H9 (cell line): ENCODE results near the gene NSD1. TPM values are rescaled to one million over a fixed set of nuclear protein-coding genes. Genes with fewer than 3 reads are reported as not detected.
"Not testable (repeated sequence)": the region's sequence is repeated elsewhere in the genome, so short reads cannot be mapped to it uniquely, and the experiment has no call there.

Experiments used
- DNase-seq: peaks from one replicate; pipeline ENCODE4 v3.0.0-alpha.2; 2017
- H2AFZ ChIP-seq: one replicate; pipeline ENCODE4 v1.6.1; 2013; ENCODE audit warnings: mild to moderate bottlenecking, low read length, control low read depth, moderate library complexity
- H2AK5ac ChIP-seq: 2 replicates; pipeline ENCODE4 v1.6.1; 2013; ENCODE audit warnings: low read length, control low read depth, mixed read lengths; ENCODE audit not compliant: insufficient read length
- H2BK120ac ChIP-seq: one replicate; pipeline ENCODE4 v1.6.1; 2013; ENCODE audit warnings: low read depth, mild to moderate bottlenecking, low read length, control low read depth, inconsistent platforms; ENCODE audit not compliant: poor library complexity, severe bottlenecking
- H2BK12ac ChIP-seq: 2 replicates; pipeline ENCODE4 v1.6.1; 2013; ENCODE audit warnings: low read length, control low read depth, mixed read lengths, low read depth; ENCODE audit not compliant: insufficient read length
- H2BK15ac ChIP-seq: 2 replicates; pipeline ENCODE4 v1.6.1; 2013; ENCODE audit warnings: low read depth, low read length, control low read depth
- H2BK20ac ChIP-seq: one replicate; pipeline ENCODE4 v1.6.1; 2013; ENCODE audit warnings: low read depth, mild to moderate bottlenecking, low read length, control low read depth, inconsistent platforms; ENCODE audit not compliant: poor library complexity, severe bottlenecking
- H2BK5ac ChIP-seq: 2 replicates; pipeline ENCODE4 v1.6.1; 2013; ENCODE audit warnings: low read length, control low read depth, mixed read lengths; ENCODE audit not compliant: insufficient read length
- H3K14ac ChIP-seq: 2 replicates; pipeline ENCODE4 v1.6.1; 2013; ENCODE audit warnings: low read length, control low read depth; ENCODE audit not compliant: insufficient read depth
- H3K18ac ChIP-seq: 2 replicates; pipeline ENCODE4 v1.6.1; 2013; ENCODE audit warnings: low read depth, mild to moderate bottlenecking, mixed read lengths, low read length, control low read depth; ENCODE audit not compliant: insufficient read length
- H3K23ac ChIP-seq: 2 replicates; pipeline ENCODE4 v1.6.1; 2013; ENCODE audit warnings: low read length, control low read depth, mixed read lengths, low read depth; ENCODE audit not compliant: insufficient read length
- H3K23me2 ChIP-seq: 2 replicates; pipeline ENCODE4 v1.6.1; 2013; ENCODE audit warnings: low read depth, mild to moderate bottlenecking, mixed read lengths, low read length, control low read depth; ENCODE audit not compliant: insufficient read length, poor library complexity, severe bottlenecking
- H3K27ac ChIP-seq: 2 replicates; pipeline ENCODE4 v1.5.1; 2013; ENCODE audit warnings: low read length, control low read depth, mixed read lengths, low read depth; ENCODE audit not compliant: insufficient read length
- H3K27me3 ChIP-seq: 2 replicates; pipeline ENCODE4 v1.6.1; 2013; ENCODE audit warnings: low read length, control low read depth, inconsistent platforms; ENCODE audit not compliant: insufficient read depth
- H3K4ac ChIP-seq: 2 replicates; pipeline ENCODE4 v1.6.1; 2013; ENCODE audit warnings: low read depth, mild to moderate bottlenecking, control low read depth, inconsistent platforms, low read length, moderate library complexity
- H3K4me1 ChIP-seq: 2 replicates; pipeline ENCODE4 v1.6.1; 2013; ENCODE audit warnings: low read length, control low read depth, inconsistent platforms; ENCODE audit not compliant: insufficient read depth
- H3K4me2 ChIP-seq: 2 replicates; pipeline ENCODE4 v1.6.1; 2013; ENCODE audit warnings: low read length, control low read depth, mixed read lengths; ENCODE audit not compliant: insufficient read length, insufficient read depth
- H3K56ac ChIP-seq: 2 replicates; pipeline ENCODE4 v1.6.1; 2013; ENCODE audit warnings: low read depth, mild to moderate bottlenecking, mixed read lengths, low read length, control low read depth; ENCODE audit not compliant: insufficient read length
- H3K79me1 ChIP-seq: 2 replicates; pipeline ENCODE4 v1.6.1; 2013; ENCODE audit warnings: low read depth, mild to moderate bottlenecking, moderate library complexity, low read length, control low read depth, inconsistent platforms; ENCODE audit not compliant: insufficient read depth, poor library complexity, severe bottlenecking
- H3K79me2 ChIP-seq: 2 replicates; pipeline ENCODE4 v1.6.1; 2013; ENCODE audit warnings: low read length, control low read depth, inconsistent platforms; ENCODE audit not compliant: insufficient read depth
- H3K9ac ChIP-seq: 2 replicates; pipeline ENCODE4 v1.6.1; 2013; ENCODE audit warnings: low read length, control low read depth, mixed read lengths; ENCODE audit not compliant: insufficient read length; ENCODE audit errors: extremely low read depth
- H3K9me3 ChIP-seq: one replicate; pipeline ENCODE4 v1.6.1; 2013; ENCODE audit warnings: low read depth, low read length, inconsistent platforms; ENCODE audit not compliant: control insufficient read depth
- H3T11ph ChIP-seq: one replicate; pipeline ENCODE4 v1.6.1; 2013; ENCODE audit warnings: mild to moderate bottlenecking, low read length, control low read depth, inconsistent platforms
- H4K20me1 ChIP-seq: one replicate; pipeline ENCODE4 v1.6.1; 2013; ENCODE audit not compliant: control insufficient read depth, insufficient read length, insufficient read depth
- H4K5ac ChIP-seq: 2 replicates; pipeline ENCODE4 v1.6.1; 2013; ENCODE audit warnings: low read depth, mild to moderate bottlenecking, mixed read lengths, low read length, control low read depth; ENCODE audit not compliant: insufficient read length
- H4K8ac ChIP-seq: replicated peaks from 2 replicates; pipeline ENCODE4 v1.6.1; 2013; ENCODE audit warnings: low read length, control low read depth, mixed read lengths, low read depth; ENCODE audit not compliant: insufficient read length
- H4K91ac ChIP-seq: 2 replicates; pipeline ENCODE4 v1.6.1; 2013; ENCODE audit warnings: low read depth, mild to moderate bottlenecking, moderate library complexity, mixed read lengths, low read length, control low read depth; ENCODE audit not compliant: insufficient read length
- H3K27ac Mint-ChIP-seq, 3 experiments: 2 replicates in 2 of 3; 3 replicates in 1 of 3; pipeline ENCODE4 v1.8.0; 2020 to 2021; ENCODE audit warnings: mixed read lengths in 3 of 3, mild to moderate bottlenecking in 1 of 3, moderate library complexity in 1 of 3
- H3K27me3 Mint-ChIP-seq: 2 replicates; pipeline ENCODE4 v1.8.0; 2021; ENCODE audit warnings: low read depth, mild to moderate bottlenecking, moderate library complexity, mixed read lengths
- H3K36me3 Mint-ChIP-seq, 3 experiments: 2 replicates in 2 of 3; 3 replicates in 1 of 3; pipeline ENCODE4 v1.8.0; 2020 to 2021; ENCODE audit warnings: low read depth in 3 of 3, mixed read lengths in 3 of 3; ENCODE audit not compliant: insufficient read depth in 1 of 3
- H3K4me1 Mint-ChIP-seq, 2 experiments: 2 replicates each; pipeline ENCODE4 v1.8.0; 2020; ENCODE audit warnings: mixed read lengths in 2 of 2
- H3K4me3 Mint-ChIP-seq, 2 experiments: 2 replicates in 1 of 2; 3 replicates in 1 of 2; pipeline ENCODE4 v1.8.0; 2020 to 2021; ENCODE audit warnings: mild to moderate bottlenecking in 2 of 2, mixed read lengths in 2 of 2, moderate library complexity in 1 of 2
- H3K9me3 Mint-ChIP-seq, 2 experiments: 2 replicates in 1 of 2; 3 replicates in 1 of 2; pipeline ENCODE4 v1.8.0; 2020; ENCODE audit warnings: mild to moderate bottlenecking in 2 of 2, mixed read lengths in 2 of 2, moderate library complexity in 1 of 2
- WGBS: extraction: QIAGEN DNeasy Blood & Tissue Kit; methylation state at CpG from one replicate; pipeline ENCODE4 v1.1.7; 2013; ENCODE audit warnings: missing lambda C conversion rate, low lambda C conversion rate, mixed read lengths; ENCODE audit not compliant: insufficient read length; ENCODE audit errors: extremely low coverage; 5-methylcytosine and 5-hydroxymethylcytosine counted together
- total RNA-seq: library from RNA; stranded (reverse); gene quantifications from 2 replicates; pipeline ENCODE4 v1.2.1, GENCODE V29; 2021
- TF ChIP-seq, protein P1 (sequence below): fragments of 200-600 bp; sonication (generic); conservative IDR thresholded peaks from 3 replicates; pipeline ENCODE4 v1.8.0; 2021; ENCODE audit warnings: antibody characterized with exemption, mild to moderate bottlenecking

NSD1 gene
- total RNA-seq, 1 experiment from 2014 or later = 213 TPM

- WGBS = no CpG with 5 or more reads among the region's 19 CpGs
- Histone ChIP-seq H3K23ac (no peak overlapping the region), H2BK12ac (no peak overlapping the region), H3T11ph (no peak overlapping the region), H2AFZ (no peak overlapping the region), H3K9me3 (no peaks in the 10 kb centered on the region), H3K56ac (no peak overlapping the region), H3K4me1 (no peaks in the 10 kb centered on the region), H3K4me2 (peak overlapping the region; percentile 71), H3K9ac (peak overlapping the region; percentile 93), H3K79me1 (no peaks in the 10 kb centered on the region), H2AK5ac (no peak overlapping the region), H4K91ac (no peak overlapping the region), H3K23me2 (peaks cover 13% of the 10 kb centered on the region), H2BK120ac (no peak overlapping the region), H4K20me1 (peaks cover 5% of the 10 kb centered on the region), H3K79me2 (peaks cover 9% of the 10 kb centered on the region; the same call in 1 of the 2 replicates), H4K8ac (no peak overlapping the region), H3K27me3 (no peaks in the 10 kb centered on the region), H3K4ac (no peak overlapping the region), H3K18ac (no peak overlapping the region), H2BK5ac (no peak overlapping the region), H4K5ac (no peak overlapping the region), H3K27ac (no peak overlapping the region), H2BK15ac (no peak overlapping the region), H3K14ac (no peak overlapping the region), H2BK20ac (no peak overlapping the region)
- Mint-ChIP-seq H3K4me3 (peak overlapping the region; percentile 93 to 96), H3K27ac (peak overlapping the region; percentile 90 to 98 (median 94)), H3K27me3 (peaks cover 1% of the 10 kb centered on the region; the same call in 1 of the 2 replicates), H3K9me3 (no peaks in the 10 kb centered on the region), H3K36me3 (peaks cover 24 to 44% (median 31%) of the 10 kb centered on the region in 3 experiments), H3K4me1 (peaks cover 24 to 33% of the 10 kb centered on the region in 2 experiments)
- no peak for DNase-seq
- TF ChIP-seq, protein P1, sequence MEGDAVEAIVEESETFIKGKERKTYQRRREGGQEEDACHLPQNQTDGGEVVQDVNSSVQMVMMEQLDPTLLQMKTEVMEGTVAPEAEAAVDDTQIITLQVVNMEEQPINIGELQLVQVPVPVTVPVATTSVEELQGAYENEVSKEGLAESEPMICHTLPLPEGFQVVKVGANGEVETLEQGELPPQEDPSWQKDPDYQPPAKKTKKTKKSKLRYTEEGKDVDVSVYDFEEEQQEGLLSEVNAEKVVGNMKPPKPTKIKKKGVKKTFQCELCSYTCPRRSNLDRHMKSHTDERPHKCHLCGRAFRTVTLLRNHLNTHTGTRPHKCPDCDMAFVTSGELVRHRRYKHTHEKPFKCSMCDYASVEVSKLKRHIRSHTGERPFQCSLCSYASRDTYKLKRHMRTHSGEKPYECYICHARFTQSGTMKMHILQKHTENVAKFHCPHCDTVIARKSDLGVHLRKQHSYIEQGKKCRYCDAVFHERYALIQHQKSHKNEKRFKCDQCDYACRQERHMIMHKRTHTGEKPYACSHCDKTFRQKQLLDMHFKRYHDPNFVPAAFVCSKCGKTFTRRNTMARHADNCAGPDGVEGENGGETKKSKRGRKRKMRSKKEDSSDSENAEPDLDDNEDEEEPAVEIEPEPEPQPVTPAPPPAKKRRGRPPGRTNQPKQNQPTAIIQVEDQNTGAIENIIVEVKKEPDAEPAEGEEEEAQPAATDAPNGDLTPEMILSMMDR = no peak
Observed at GRCh38 chr5:177304392-177305119, 171.0 kb downstream of the NSD1 start.

DNA sequence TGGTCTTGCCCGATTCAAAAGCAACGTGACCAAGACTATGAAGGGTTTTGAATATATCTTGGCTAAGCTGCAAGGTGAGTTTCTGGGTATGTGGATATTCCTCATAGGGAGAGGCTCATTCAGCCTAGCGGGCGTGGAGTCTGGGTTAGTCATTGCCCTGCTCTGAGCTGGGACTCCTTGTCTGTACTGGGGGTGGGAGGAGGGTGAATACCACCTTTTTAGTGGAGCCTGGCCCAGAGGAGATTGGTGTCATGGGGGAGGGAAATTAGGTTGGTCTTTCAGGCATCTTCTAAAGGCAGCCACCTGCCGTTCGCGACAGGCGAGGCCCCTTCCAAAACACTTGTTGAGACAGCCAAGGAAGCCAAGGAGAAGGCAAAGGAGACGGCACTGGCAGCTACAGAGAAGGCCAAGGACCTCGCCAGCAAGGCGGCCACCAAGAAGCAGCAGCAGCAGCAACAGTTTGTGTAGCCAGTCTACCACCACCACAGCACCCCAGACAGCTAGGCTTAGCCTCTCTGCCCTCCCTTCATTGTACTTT, 172.6 kb downstream of the NSD1 start:
- H3K23ac ChIP-seq, H2BK5ac ChIP-seq, H2AFZ ChIP-seq, H4K20me1 ChIP-seq, H2BK20ac ChIP-seq, H3K4me1 ChIP-seq, H3K79me1 ChIP-seq, H3K79me2 ChIP-seq, H3T11ph ChIP-seq, H4K91ac ChIP-seq, H2BK120ac ChIP-seq, H2BK15ac ChIP-seq, H3K27me3 ChIP-seq, H3K14ac ChIP-seq, H4K8ac ChIP-seq, H3K9me3 ChIP-seq, H2BK12ac ChIP-seq, H3K9ac ChIP-seq, H3K56ac ChIP-seq, H2AK5ac ChIP-seq, H3K27me3 Mint-ChIP-seq, H3K18ac ChIP-seq, H3K4ac ChIP-seq, H4K5ac ChIP-seq, DNase-seq, H3K27ac ChIP-seq, H3K4me2 ChIP-seq, H3K9me3 Mint-ChIP-seq: not testable (repeated sequence)
- peaks cover 24 to 38% (median 31%) of the 10 kb centered on the region in 3 experiments for H3K36me3 Mint-ChIP-seq
- peaks cover 27 to 32% of the 10 kb centered on the region in 2 experiments for H3K4me1 Mint-ChIP-seq
- no CpG with 5 or more reads among the region's 11 CpGs for WGBS
- peaks cover 13% of the 10 kb centered on the region for H3K23me2 ChIP-seq
- 0 out of 7 replicates have a peak overlapping the region, but pooled peaks of 1 of the 3 experiments have one; percentile 49 for H3K27ac Mint-ChIP-seq
- peak overlapping the region; percentile 14 to 93; a peak in 2 of 5 replicates for H3K4me3 Mint-ChIP-seq
